Peyer's patch (tissue), 4 donors: Measurements from ENCODE around the gene STX18. TPM values are rescaled to one million over a fixed set of nuclear protein-coding genes. Genes with fewer than 3 reads are reported as not detected.

ENCODE experiments used
- DNase-seq, 3 donors: peaks; one replicate each; pipeline ENCODE4 v3.0.0-alpha.2; 2017 to 2019
- H3K27ac ChIP-seq, 4 donors: fragments of 200-600 bp; sonication (generic); one replicate each; pipeline ENCODE4 v1.5.1; 2016 to 2019
- H3K27me3 ChIP-seq, 2 donors: fragments of 200-600 bp; sonication (generic); one replicate each; pipeline ENCODE4 v1.5.1; 2019
- H3K36me3 ChIP-seq, 3 donors: fragments of 200-600 bp; sonication (generic); one replicate each; pipeline ENCODE4 v1.5.1; 2016 to 2019
- H3K4me1 ChIP-seq, 4 donors: fragments of 200-600 bp; sonication (generic); one replicate each; pipeline ENCODE4 v1.5.1; 2016 to 2019
- H3K4me3 ChIP-seq, 4 donors: fragments of 200-600 bp; sonication (generic); 1 replicate in 3 of 4; 2 replicates in 1 of 4; pipeline ENCODE4 v1.5.1; 2016 to 2019; ENCODE audit warnings: mild to moderate bottlenecking in 1 of 4
- H3K9me3 ChIP-seq, 4 donors: fragments of 200-600 bp; sonication (generic); one replicate each; pipeline ENCODE4 v1.5.1; 2016 to 2019; ENCODE audit warnings: mild to moderate bottlenecking in 1 of 4
- CTCF ChIP-seq, 6 experiments: fragments of 450-650 bp in 4 of 6; fragments of 200-600 bp in 2 of 6; sonication (generic) in 1 of 6; IDR thresholded peaks; one replicate each; pipeline ENCODE4 v1.5.1; 2017 to 2019; ENCODE audit warnings: antibody characterized with exemption in 6 of 6, mild to moderate bottlenecking in 3 of 6, moderate library complexity in 1 of 6
- POLR2A ChIP-seq, 2 donors: fragments of 450-650 bp; IDR thresholded peaks; one replicate each; pipeline ENCODE4 v1.5.1; 2017; ENCODE audit warnings: antibody characterized with exemption in 2 of 2, mild to moderate bottlenecking in 2 of 2, moderate library complexity in 2 of 2
- total RNA-seq, 4 donors: library from RNA; depleted of rRNA; stranded (reverse); fragments of >200 nt; gene quantifications; one replicate each; pipeline ENCODE4 v1.1.0, GENCODE V29; 2016

STX18 gene
- total RNA-seq, 4 donors from 2014 or later = 33.0 to 56.0 (median 42.3) TPM

DNA sequence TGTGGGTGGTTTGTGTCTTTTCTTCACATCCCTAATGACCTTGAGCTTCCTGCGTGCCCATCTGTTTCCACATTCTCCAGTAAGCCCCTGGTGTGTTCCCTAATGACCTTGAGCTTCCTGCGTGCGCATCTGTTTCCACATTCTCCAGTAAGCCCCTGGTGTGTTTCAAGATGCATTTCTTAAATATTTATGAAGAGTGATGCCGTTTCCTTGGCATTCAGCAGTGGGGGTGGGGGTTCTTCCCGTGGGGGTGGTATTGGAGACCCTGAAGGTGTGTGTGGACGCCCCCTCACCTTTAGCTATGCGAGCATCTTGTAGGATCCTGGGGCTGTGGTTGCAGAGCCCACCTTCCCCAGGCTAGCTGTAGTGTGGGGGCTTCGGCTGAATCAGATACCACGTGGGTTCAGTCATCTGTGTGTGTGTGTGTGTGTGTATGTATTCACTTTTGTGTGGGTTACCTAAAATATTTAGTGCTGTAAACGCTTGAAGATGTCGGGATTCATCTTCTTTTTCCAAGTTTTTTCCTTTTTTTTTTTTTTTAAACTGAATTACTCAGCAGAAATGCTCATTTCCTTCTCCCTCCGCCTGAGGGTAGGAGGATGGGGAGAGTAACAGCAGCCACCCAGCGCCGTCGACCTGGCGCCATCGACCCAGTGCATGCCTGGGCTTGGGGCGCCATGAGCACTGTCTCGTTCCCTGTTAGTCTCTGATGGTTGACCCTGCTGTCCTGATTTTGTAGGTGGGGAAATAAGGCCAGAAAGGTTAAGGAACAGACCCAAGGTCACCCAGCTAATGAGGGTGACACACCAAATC lies 145.0 kb downstream of the STX18 start:
- Histone ChIP-seq H3K4me1 (no peaks in the 10 kb centered on the region), H3K9me3 (no peaks in the 10 kb centered on the region), H3K27ac (peak overlapping the region in 1 of 4 donors; percentile 13), H3K36me3 (no peaks in the 10 kb centered on the region), H3K27me3 (no peaks in the 10 kb centered on the region), H3K4me3 (no peak overlapping the region)
- DNase-seq = no peak
- TF ChIP-seq CTCF (IDR thresholded peaks at IDR 0.05) (no peak), POLR2A (IDR thresholded peaks at IDR 0.05) (no peak)

DNA sequence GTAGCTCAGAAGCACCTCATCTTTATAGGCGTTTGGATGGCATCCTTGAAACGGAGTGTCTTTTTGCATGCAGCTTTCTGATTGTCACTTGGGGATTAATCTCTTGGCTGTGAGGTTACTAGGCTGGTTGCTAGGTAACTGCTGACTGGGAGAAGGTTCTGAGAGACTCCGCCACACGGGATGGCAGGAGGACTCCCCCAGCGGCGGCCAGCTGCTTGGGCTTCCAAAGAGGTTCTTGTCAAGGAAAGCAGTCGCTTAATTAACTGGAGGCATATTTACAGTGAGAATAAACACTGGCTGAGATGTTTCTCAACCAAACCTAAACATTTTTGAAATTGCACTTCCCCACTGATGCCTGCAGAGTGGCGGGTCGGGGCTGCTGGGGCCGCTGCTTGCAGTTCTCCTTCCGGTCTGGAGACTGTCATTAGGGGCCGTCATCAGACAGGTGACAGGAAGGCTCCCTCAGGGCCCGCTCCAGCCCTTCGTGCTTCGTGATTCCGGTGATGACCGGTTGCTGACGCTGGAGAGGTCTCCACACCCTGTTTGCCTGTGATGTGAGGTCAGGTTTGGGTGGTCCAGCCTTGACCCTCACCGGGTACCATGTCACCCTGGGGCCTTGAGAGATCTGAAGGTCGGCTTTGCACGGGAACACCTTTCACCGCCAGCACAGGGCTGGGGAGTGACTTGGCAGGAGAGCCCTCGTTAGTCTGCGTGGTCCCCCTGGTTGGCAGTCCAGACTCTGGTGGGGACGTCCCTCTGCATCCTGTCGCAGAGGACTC lies 145.8 kb downstream of the STX18 start:
- DNase-seq = no peak
- TF ChIP-seq POLR2A (IDR thresholded peaks at IDR 0.05) (no peak), CTCF (IDR thresholded peaks at IDR 0.05) (no peak)
- Histone ChIP-seq H3K27me3 (no peaks in the 10 kb centered on the region), H3K4me1 (no peaks in the 10 kb centered on the region), H3K36me3 (no peaks in the 10 kb centered on the region), H3K9me3 (no peaks in the 10 kb centered on the region), H3K27ac (peak overlapping the region in 1 of 4 donors; percentile 30), H3K4me3 (no peak overlapping the region)

GRCh38 chr4:4395371-4395770 lies 146.5 kb downstream of the STX18 start:
- Histone ChIP-seq H3K27ac (no peak overlapping the region), H3K9me3 (no peaks in the 10 kb centered on the region), H3K27me3 (no peaks in the 10 kb centered on the region), H3K4me3 (no peak overlapping the region), H3K36me3 (no peaks in the 10 kb centered on the region), H3K4me1 (no peaks in the 10 kb centered on the region)
- TF ChIP-seq CTCF (IDR thresholded peaks at IDR 0.05) (no peak), POLR2A (IDR thresholded peaks at IDR 0.05) (no peak)
- DNase-seq = no peak

- H3K4me3 ChIP-seq = no peak overlapping the region
These were observed 147.2 kb downstream of the STX18 start for GRCh38 chr4:4394644-4395043.

More at GRCh38 chr4:4394644-4395043, 147.2 kb downstream of the STX18 start:
- TF ChIP-seq CTCF (IDR thresholded peaks at IDR 0.05) (no peak), POLR2A (IDR thresholded peaks at IDR 0.05) (no peak)
- no peaks in the 10 kb centered on the region for H3K4me1 ChIP-seq
- H3K9me3 ChIP-seq = no peaks in the 10 kb centered on the region
- no peaks in the 10 kb centered on the region for H3K36me3 ChIP-seq
- no peaks in the 10 kb centered on the region for H3K27me3 ChIP-seq
- no peak overlapping the region for H3K27ac ChIP-seq
- no peak for DNase-seq
